HG03280 (cell line): ENCODE data around the gene IL17RD.

Experiments used
- ATAC-seq: cut with Tn5 transposase; IDR thresholded peaks from one replicate; pipeline ENCODE4 v1.9.1; 2021; ENCODE audit warnings: mild to moderate bottlenecking, moderate library complexity; ENCODE audit not compliant: unreplicated experiment

IL17RD gene

DNA sequence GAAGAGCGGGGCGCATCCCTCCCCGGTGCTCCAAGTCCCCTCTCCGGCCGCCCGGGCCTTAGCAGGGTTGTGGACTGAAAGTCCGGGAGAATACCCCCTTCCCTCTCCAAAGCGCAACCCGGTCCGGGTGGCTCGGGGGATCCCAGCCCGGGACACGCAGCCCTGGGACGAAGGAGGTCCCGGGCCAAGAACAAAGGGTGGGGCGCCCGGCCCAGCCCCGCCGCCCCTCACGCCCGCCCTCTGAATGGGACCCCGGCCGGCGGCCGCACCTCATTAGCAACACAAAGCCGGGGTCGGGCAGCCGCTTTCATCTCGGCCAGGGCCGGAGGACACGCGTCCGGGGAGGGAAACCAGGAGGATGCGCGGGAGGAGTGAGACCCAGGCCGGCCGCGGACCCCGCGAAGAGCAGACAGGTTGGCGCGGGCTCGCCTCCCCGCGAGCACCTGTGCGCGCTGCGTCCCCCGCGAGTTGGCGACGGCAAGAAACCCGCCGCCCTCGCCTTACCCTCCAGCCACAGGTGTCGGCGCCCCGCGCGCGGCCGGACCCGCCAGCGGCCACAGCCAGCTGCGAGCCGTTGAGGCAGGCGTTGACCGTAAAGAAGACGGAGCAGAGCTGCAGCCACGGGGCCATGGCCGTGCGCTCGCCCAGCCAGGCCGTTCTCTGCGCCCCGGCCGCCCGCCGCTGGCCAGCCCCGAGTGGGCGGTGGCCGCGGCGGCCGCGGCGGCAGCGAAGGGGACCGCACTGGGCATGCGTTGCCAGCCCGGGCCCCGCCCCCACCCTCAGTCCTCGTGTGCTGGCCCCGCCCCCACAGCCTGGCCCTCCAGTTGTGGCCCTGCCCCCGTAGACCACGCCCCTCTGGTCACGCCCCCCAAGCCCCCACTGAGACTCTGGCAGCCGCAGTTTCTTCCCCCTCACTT, at the start of gene IL17RD:
Gene IL17RD, minus strand, starts transcription at position 697 of the 917 bp plus-strand sequence. Its CDS starts 67 bp downstream, at position 630.
- ATAC-seq = peak; percentile 61

DNA sequence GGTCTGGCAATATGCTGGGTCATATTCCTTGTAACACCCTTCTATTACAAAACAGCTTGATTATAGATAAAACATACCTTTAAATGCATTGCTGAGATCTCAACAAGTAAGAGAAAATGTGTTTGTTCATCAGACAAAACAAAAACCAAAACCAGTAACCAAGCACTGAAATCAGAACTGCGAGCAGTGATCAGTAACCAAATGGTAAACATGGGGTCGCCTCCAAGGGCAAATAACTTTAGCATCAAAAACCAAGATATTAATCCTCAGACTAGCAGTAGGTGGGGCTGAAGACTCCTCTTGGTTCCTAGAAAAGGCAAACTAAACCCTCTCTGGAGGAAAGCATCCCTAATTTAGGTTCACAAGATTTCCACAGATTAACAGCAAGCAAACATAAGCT, 41.3 kb upstream of the IL17RD start:
- no peak for ATAC-seq

DNA sequence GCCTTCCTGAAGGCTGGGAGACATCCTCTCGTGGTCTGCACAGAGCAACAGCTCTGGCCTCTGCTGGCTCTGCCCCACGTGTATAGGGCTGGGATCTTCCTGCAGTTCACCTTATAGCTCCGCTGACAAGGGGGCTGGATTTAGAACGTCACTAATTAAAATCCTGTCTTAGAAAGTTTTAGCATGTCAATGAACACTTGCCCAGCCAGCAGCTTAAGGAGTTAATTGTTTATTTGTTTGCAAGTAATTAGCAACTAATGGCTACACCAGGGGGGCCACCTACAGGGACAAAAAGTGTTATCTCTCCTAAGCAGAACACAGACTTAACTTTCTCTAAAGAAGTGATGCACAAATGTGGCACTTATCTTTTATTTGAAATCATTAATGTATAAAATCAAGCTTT, 34.7 kb upstream of the IL17RD start, which contains the start of gene HESX1:
Gene HESX1, minus strand, starts transcription at position 84 of the 403 bp plus-strand sequence. Its CDS starts 60 bp downstream, at position 24.
- no peak for ATAC-seq

GRCh38 chr3:57194641-57195040, 29.5 kb upstream of the IL17RD start:
- ATAC-seq = no peak

DNA sequence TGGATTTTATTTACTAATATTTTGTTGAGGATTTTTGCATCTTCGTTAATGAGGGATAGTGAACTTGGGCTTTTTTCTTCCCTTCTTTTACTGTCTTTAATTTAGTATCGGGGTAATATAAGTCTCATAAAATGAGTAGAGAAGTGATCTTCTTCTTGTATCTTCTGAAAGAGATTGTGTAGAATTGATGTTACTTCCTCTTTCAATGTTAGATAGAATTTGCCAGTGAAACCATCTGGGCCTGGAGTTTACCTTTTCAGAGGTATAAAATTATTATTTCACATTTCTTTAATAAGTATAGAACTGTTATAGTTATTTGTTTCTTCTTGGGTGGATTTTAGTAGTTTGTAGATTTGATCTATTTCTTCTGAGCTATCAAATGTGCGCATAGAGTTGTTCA, 26.9 kb upstream of the IL17RD start:
- ATAC-seq = no peak

DNA sequence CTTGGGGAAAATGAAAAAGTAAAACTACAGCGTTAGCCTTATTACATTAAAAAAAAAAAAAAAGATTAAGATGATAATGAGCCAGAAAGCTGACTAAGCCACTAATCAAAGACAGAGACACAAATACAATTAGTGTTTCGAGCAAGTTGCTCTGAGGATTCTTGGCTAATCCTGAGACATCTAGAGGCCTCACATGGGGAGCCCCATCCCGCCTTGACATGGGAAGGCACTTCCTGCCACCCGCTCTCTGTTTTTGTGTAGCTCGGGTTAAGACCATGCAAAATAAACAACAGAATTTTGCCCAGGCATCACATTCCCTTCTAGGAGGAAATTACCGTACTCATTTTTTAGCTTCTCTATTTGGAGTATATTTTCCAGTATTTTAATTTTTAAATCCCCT, 19.4 kb upstream of the IL17RD start:
- no peak for ATAC-seq

DNA sequence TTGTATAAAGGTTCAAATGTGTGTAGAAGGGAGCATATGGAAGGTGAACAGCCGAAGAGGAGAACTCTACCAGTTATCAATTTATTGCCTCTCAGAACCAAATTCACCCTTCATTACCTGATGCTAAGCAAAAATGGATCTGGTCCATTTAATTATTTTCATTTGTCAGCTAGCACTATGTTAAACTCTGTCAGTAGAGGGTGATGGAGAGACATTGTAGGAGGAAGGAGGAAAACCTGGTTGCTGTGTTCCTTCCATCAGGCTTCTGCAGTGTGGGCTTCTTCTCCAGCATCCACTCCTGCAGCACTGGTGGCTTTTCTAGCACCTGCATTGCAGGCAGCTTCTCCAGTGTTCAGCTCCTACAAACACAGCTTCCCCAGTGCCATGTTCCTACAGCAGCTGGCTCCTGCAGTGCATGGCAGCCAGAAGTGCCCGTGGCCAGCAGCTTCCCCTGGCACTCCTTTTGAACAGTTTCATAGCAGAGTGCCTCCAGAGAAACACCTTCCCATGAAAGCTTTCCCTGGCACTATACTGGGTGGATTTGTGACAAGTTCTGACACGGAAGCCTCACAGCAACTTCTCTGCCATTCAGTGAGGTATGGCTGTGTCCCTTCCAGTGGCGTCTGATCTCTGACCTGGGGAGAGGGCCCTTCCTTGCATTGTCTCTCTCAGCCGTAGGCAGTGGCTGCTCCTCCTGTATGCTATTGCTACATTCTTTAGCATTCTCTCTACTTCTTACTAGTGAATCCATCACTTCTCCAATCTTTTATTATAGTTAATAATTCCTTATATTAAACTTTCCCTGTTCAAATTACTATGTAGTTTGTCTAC, 14.6 kb upstream of the IL17RD start:
- ATAC-seq = no peak

GRCh38 chr3:57176045-57176444, 10.9 kb upstream of the IL17RD start:
- ATAC-seq = no peak

DNA sequence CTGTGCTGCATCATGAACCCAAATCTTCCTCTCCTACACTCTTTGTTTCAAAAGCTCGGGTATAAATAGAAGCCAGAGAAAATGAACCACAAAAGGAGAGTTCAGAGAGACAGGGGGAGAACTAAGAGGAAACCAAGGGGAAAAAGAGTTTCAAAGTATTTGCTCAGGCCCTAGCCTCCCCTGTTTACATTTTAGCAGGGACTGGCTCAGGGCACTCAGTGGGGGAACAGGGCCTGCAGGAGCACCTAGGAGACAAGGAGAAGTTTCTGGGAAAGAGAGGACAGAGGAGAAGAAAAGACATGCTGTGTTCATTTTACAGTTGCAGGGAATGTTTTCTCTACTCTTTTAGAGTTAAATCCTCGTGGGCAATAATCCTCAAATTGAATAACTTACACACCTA, 8.5 kb upstream of the IL17RD start:
- ATAC-seq = no peak

GRCh38 chr3:57170946-57171345, 5.8 kb upstream of the IL17RD start:
- no peak for ATAC-seq

GRCh38 chr3:57169872-57170623, 4.9 kb upstream of the IL17RD start:
- ATAC-seq = peak; percentile 50

GRCh38 chr3:57169108-57169507, 4.0 kb upstream of the IL17RD start:
- ATAC-seq = no peak

DNA sequence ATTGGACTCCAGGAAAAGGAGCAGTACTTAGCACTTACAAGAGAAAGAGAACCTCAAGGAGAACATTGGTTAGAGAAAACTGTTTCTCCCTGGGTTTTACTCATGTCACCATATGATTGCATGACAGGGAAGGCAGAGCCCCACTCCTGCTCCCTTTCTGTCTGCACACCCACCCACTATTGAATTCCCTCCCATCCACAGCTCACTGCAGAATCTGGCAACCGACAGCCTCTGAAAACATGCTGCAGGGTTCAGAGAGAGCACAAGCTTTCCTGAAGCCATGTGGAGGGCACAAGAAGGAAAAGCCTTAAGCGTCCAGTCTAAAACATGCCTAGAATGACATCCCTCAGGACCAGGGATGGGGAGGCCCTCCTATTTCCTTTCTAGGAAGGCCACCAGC, 3.0 kb upstream of the IL17RD start:
- ATAC-seq = no peak

GRCh38 chr3:57166660-57167059, 1.5 kb upstream of the IL17RD start:
- no peak for ATAC-seq

GRCh38 chr3:57165641-57166040, 488 bp upstream of the IL17RD start:
- ATAC-seq = no peak

DNA sequence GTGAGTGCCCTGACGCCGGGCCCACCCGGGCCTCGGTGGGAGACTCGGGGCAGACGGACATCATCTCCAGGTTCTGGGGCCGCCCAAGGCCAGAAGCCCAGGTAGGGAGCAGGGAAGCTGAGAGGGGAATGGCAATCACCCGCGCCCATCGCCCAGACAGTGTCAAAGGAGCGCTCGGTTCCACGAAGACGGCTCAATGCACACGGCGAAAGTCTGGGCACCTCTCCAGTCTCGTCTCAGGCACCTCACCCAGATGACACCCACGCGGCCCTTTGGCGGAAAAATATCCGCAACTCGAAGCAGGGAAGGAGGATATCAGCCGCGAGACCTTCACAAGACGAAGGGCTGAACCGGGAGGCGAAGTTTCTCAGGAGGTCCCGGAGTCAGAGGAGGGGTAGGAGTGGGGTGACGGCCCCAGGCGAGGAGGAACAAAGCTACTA, 916 bp downstream of the IL17RD start:
- no peak for ATAC-seq

DNA sequence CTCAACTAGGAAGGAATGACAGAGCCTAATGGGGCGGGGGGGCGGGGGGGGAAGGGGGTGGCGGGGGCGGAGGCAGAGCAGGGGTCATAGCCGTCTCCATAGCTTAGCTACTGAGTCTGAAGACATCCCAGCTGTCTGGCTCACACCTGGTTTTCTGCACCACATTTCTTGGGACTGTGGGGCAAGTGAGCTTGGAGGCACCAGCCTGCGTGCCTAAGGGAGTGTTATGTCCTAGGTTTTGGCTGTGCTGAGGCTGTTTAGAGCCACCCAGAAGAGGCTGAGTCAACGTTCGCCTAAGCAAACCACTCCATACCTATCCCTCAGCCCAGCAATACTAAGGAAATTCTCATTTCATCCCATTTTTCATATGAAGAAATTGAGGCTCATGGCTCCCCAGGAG, 1.4 kb downstream of the IL17RD start:
- ATAC-seq = no peak

DNA sequence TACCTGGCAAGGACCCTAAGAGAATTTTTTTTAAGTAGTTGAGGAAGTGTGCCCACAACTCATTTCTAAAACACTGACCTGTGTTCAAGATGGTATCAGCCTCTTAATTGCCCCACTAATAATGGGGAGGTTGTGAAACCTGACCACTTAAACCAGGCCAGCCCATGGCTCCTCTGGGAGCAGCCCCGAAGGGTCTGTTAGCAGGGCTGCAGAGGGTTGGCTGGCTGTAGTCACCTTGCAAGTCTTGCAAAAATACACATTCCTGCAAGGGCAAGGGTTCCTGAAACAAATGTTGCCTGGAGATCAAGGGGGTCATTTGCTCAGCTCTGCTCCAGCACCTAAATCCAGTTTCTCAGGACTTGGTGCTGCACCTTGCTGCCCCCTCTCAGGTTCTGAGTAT, 3.2 kb downstream of the IL17RD start:
- ATAC-seq = no peak

DNA sequence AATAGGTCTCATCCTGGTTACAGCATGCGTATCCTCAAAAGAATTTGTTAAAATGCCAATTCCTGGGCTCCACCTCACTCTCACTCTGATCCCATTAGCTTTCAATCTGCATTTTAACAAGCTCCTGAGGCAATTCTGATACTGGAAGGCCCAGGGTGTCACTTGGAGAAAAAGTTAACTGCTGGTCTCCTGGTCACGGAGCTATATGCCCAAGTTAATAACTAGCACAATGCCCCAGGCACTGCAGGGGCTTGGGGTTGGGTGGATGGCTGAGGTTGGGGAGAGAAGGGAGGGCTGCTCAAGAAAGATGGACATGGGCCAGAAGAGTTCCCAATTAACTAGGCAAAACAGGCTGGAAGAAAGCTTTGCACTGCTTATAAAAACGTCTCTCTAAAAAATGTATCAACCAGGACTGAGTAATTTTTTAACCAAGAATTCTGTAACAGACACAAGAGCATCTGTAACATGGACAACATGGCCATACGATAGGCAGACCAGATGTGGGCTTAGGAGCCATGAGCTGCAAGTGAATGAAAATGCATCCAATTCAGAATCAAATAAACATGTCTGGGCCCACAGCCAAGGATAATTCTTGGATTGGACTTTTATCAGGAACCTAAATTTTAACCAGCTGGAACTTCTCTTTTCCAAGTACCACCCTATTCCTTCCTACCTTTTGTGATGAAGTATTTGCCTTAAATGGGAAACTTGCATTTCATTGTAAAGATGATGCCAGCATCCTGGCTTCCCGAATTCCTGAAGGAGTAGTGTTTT, 4.2 kb downstream of the IL17RD start:
- ATAC-seq = no peak

GRCh38 chr3:57160076-57160764, 4.9 kb downstream of the IL17RD start:
- no peak for ATAC-seq
